K562 (cell line): Measurements from ENCODE around the gene HRNR. TPM values are rescaled to one million over a fixed set of nuclear protein-coding genes. Genes with fewer than 3 reads are reported as not detected.

ENCODE experiments used
- ATAC-seq: fragments of 200-7000 bp; cut with Tn5 transposase; 3 replicates; pipeline ENCODE4 v1.9.1; 2020; ENCODE audit warnings: moderate library complexity
- BruUV-seq: library from RNA; stranded (reverse); fragments of 400-500 nt; replicated peaks from 2 replicates; lab custom pipeline; 2021; lab: Mats Ljungman, UMichigan
- CTCF ChIA-PET: fragments of 300-600 bp; formaldehyde crosslinking; extraction: SDS; loops from one replicate; lab custom pipeline; 2021; ENCODE audit warnings: low intra/inter-chr PET ratio; lab: Yijun Ruan, JAX
- POLR2A ChIA-PET: fragments of 300-600, 350-650 bp; sonication (Branson Sonifier 250); formaldehyde crosslinking; extraction: SDS; loops from one replicate; lab custom pipeline; 2021; ENCODE audit warnings: antibody characterized with exemption, inconsistent platforms; lab: Yijun Ruan, JAX
- DNase-seq, 4 experiments: peaks; one replicate each; pipeline versions ENCODE4 v3.0.0 to v3.0.0-alpha.2; 2011 to 2018; ENCODE audit warnings: low spot score in 3 of 4, mixed read lengths in 3 of 4; ENCODE audit errors: extremely low read depth in 1 of 4
- FAIRE-seq: peaks from 2 replicates; lab custom pipeline; 2011; peaks lifted over from hg19 to GRCh38; lab: Jason Lieb, UNC
- H2AFZ ChIP-seq: 2 replicates; pipeline ENCODE4 v1.6.0; 2011; ENCODE audit warnings: low read depth, low read length, control low read depth, inconsistent platforms
- H3K27ac ChIP-seq: fragments of 200-600 bp; 3 replicates; pipeline ENCODE4 v1.8.0; 2011; ENCODE audit warnings: low read depth, mild to moderate bottlenecking, control low read depth, inconsistent platforms, low read length, moderate library complexity, mixed read lengths; ENCODE audit errors: extremely low read depth
- H3K27me3 ChIP-seq, 2 experiments: fragments of 300-600 bp in 1 of 2; 2 replicates in 1 of 2; 3 replicates in 1 of 2; pipeline versions ENCODE4 v1.6.0 to v1.8.0; 2011; ENCODE audit warnings: inconsistent platforms in 2 of 2, low read length in 2 of 2, mild to moderate bottlenecking in 1 of 2, mixed read lengths in 1 of 2, moderate library complexity in 1 of 2; ENCODE audit not compliant: control insufficient read depth in 2 of 2, insufficient read depth in 2 of 2
- H3K36me3 ChIP-seq: fragments of 300-600 bp; 3 replicates; pipeline ENCODE4 v1.8.0; 2011; ENCODE audit warnings: mild to moderate bottlenecking, low read length, inconsistent platforms; ENCODE audit not compliant: control insufficient read depth, insufficient read depth
- H3K4me1 ChIP-seq, 2 experiments: fragments of 200-600 bp in 1 of 2; replicated peaks in 1 of 2; 2 replicates in 1 of 2; 3 replicates in 1 of 2; pipeline versions ENCODE4 v1.5.1 to v1.8.0; 2011; ENCODE audit warnings: inconsistent platforms in 2 of 2, low read length in 2 of 2, mild to moderate bottlenecking in 1 of 2, mixed read lengths in 1 of 2, moderate library complexity in 1 of 2; ENCODE audit not compliant: control insufficient read depth in 2 of 2, insufficient read depth in 2 of 2
- H3K4me2 ChIP-seq: 2 replicates; pipeline ENCODE4 v1.6.1; 2011; ENCODE audit warnings: low read length, control low read depth, inconsistent platforms, mixed read lengths; ENCODE audit not compliant: insufficient read depth
- H3K4me3 ChIP-seq: fragments of 200-600 bp; sonication (generic), shearing (Covaris generic); 2 replicates; pipeline ENCODE4 v1.5.1; 2016; ENCODE audit warnings: control low read depth, inconsistent platforms
- H3K79me2 ChIP-seq: fragments of 200-600 bp; 3 replicates; pipeline ENCODE4 v1.8.0; 2011; ENCODE audit warnings: low read length, inconsistent platforms; ENCODE audit not compliant: control insufficient read depth, insufficient read depth
- H3K9ac ChIP-seq, 2 experiments: 2 replicates each; pipeline versions ENCODE4 v1.6.0 to v1.6.1; 2011; ENCODE audit warnings: low read depth in 2 of 2, low read length in 2 of 2, control low read depth in 1 of 2, inconsistent platforms in 1 of 2, mild to moderate bottlenecking in 1 of 2, mixed read lengths in 1 of 2; ENCODE audit not compliant: insufficient read depth in 1 of 2
- H3K9me1 ChIP-seq: one replicate; pipeline ENCODE4 v1.6.0; 2011; ENCODE audit warnings: inconsistent platforms, mild to moderate bottlenecking, low read length, moderate library complexity; ENCODE audit not compliant: control insufficient read depth, insufficient read depth
- H3K9me3 ChIP-seq: replicated peaks from 2 replicates; pipeline ENCODE4 v1.5.1; 2011; ENCODE audit warnings: low read depth, low read length, inconsistent platforms; ENCODE audit not compliant: control insufficient read depth, insufficient read depth
- H4K20me1 ChIP-seq: replicated peaks from 2 replicates; pipeline ENCODE4 v1.6.1; 2011; ENCODE audit warnings: low read length, inconsistent platforms, mixed read lengths; ENCODE audit not compliant: control insufficient read depth, insufficient read depth
- C11orf30 ChIP-seq: fragments of 450-650 bp; IDR thresholded peaks from 2 replicates; pipeline ENCODE4 v1.6.1; 2016; ENCODE audit warnings: low read depth, mild to moderate bottlenecking
- HCFC1 ChIP-seq: IDR thresholded peaks from 2 replicates; pipeline ENCODE4 v1.6.1; 2012; ENCODE audit warnings: low read depth, low read length, improper control_type of control experiment
- ILK ChIP-seq: fragments of 450-650 bp; IDR thresholded peaks from 2 replicates; pipeline ENCODE4 v1.6.1; 2016; ENCODE audit warnings: missing genetic modification characterization, low read depth, mild to moderate bottlenecking, missing compliant biosample characterization, moderate library complexity, borderline replicate concordance
- MAFF ChIP-seq: IDR thresholded peaks from 2 replicates; pipeline ENCODE4 v1.6.1; 2012; ENCODE audit warnings: low read length, improper control_type of control experiment
- MAFG ChIP-seq: fragments of 450-650 bp; conservative IDR thresholded peaks from 2 replicates; pipeline ENCODE4 v1.6.1; 2016; ENCODE audit warnings: missing genetic modification characterization, missing compliant biosample characterization
- MAFK ChIP-seq: IDR thresholded peaks from 2 replicates; pipeline ENCODE4 v1.6.1; 2011; ENCODE audit warnings: low read length, improper control_type of control experiment
- ZNF316 ChIP-seq: fragments of 450-650 bp; IDR thresholded peaks from 2 replicates; pipeline ENCODE4 v1.6.1; 2016
- WGBS: fragments of 100-300 bp; shearing (Covaris generic); methylation state at CpG from one replicate; pipeline ENCODE4 v1.1.6; 2016; ENCODE audit warnings: low coverage, mixed read lengths; ENCODE audit not compliant: insufficient coverage; ENCODE audit errors: missing lambda C conversion rate; 5-methylcytosine and 5-hydroxymethylcytosine counted together
- in situ Hi-C: fragments of 300-500 bp; cut with MboI; formaldehyde crosslinking; loops from 4 replicates; pipeline ENCODE4 v1.15.0; 2018; ENCODE audit warnings: inconsistent platforms, mixed read lengths
- intact Hi-C: fragments of 100-400 bp; cut with micrococcal nuclease; formaldehyde crosslinking; loops from 2 replicates; pipeline ENCODE4 v1.14.2; 2022
- polyA plus RNA-seq, 8 experiments: library from polyadenylated mRNA; depleted of rRNA in 4 of 8; stranded (reverse) in 5 of 8; unstranded in 3 of 8; fragments of >200 nt; fragmentation: Nextera tagmentation in 2 of 8; fragmentation: Illumina TruSeq in 1 of 8; extraction: Ambion mirVana in 2 of 8; extraction: Trizol in 1 of 8; gene quantifications; 2 replicates each; pipeline versions ENCODE4 v1.2.1 to v1.2.3, GENCODE V29; 2011 to 2014; ENCODE audit warnings: inconsistent platforms in 1 of 8, missing spikeins in 1 of 8
- total RNA-seq, 7 experiments: library from RNA; depleted of rRNA in 6 of 7; stranded (reverse); fragments of >200 nt in 6 of 7; fragmentation: Illumina TruSeq in 2 of 7; extraction: Trizol in 2 of 7; gene quantifications; 2 replicates each; pipeline versions ENCODE4 v1.2.1 to v1.2.3, GENCODE V29; 2011 to 2021; ENCODE audit warnings: low replicate concordance in 1 of 7
- TF ChIP-seq, protein P1 (sequence below): fragments of 250-450 bp; sonication (Bioruptor Pico); IDR thresholded peaks from 2 replicates; pipeline ENCODE4 v1.4.0; 2020; ENCODE audit warnings: mild to moderate bottlenecking, moderate library complexity

HRNR gene
- total and polyA plus RNA-seq, 9 of the 15 experiments (the other 6 are each of a cell fraction or from before 2014, with no cell fraction given) = not detected

DNA sequence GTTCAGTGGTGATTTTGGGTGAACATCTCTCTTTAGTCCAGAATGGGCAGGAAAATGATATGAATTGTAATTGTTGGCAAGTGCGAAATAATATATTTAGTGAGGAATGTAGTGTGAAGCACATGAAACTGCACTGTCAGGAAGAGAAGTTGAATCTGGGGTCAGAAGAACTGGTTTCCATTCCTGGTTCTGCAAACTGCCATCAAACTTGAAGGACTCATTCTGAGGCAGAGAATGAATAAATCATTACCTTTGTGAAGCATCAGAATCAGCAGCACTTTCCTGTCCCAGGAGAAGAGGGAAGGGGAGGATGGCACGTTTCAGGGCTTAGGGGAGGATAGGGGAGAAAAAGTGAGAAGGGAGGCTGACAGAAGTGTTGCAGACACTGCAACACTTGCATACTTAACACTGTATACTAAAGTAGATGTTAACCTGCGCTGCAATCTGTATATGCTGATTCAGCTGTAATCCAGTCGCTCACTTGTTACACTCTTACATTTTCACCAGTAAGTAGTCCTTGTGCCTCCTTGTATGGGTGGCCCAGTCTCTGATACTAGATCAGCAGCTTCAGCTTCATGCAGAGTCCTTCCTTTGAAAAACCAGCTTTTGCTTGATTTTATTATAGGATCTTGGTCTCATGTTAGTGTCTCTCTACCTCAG is 54.5 kb downstream of the HRNR start:
- POLR2A ChIA-PET = interaction anchor here (0.8 to 1.0 kb wide), 2 partner anchors 11 to 203 kb away, joined by 3 read pairs; partner anchors contain the start of gene RPTN
- no peaks in the 10 kb centered on the region for H4K20me1 ChIP-seq
- no peaks in the 10 kb centered on the region for H3K9me1 ChIP-seq
- ATAC-seq = no peak
- no peak overlapping the region for H3K27ac ChIP-seq
- no peaks in the 10 kb centered on the region for H3K4me1 ChIP-seq
- no peak overlapping the region for H3K4me3 ChIP-seq
- H3K4me2 ChIP-seq = no peak overlapping the region
- no peaks in the 10 kb centered on the region for H3K79me2 ChIP-seq
- WGBS = 0% methylated on average over 4 of the region's 4 CpGs
- CTCF ChIA-PET = no interaction called here
- intact Hi-C loops (no loop called here), in situ Hi-C loops (no loop called here)
- no peaks in the 10 kb centered on the region for H3K9me3 ChIP-seq
- DNase-seq = no peak
- H3K27me3 ChIP-seq = no peaks in the 10 kb centered on the region
- FAIRE-seq = no peak
- H3K36me3 ChIP-seq = no peaks in the 10 kb centered on the region
- BruUV-seq = no TSS peak
- H3K9ac ChIP-seq = no peak overlapping the region
- TF ChIP-seq MAFK = peak; percentile 75
- no peak for TF ChIP-seq ILK (tag)
- TF ChIP-seq C11orf30 = peak; percentile 82
- TF ChIP-seq, protein P1, sequence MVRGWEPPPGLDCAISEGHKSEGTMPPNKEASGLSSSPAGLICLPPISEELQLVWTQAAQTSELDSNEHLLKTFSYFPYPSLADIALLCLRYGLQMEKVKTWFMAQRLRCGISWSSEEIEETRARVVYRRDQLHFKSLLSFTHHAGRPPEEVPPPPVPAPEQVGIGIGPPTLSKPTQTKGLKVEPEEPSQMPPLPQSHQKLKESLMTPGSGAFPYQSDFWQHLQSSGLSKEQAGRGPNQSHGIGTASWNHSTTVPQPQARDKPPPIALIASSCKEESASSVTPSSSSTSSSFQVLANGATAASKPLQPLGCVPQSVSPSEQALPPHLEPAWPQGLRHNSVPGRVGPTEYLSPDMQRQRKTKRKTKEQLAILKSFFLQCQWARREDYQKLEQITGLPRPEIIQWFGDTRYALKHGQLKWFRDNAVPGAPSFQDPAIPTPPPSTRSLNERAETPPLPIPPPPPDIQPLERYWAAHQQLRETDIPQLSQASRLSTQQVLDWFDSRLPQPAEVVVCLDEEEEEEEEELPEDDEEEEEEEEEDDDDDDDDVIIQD (CRISPR knock-in tag) = no peak
- TF ChIP-seq ZNF316 = peak; percentile 87
- peak; percentile 79 for TF ChIP-seq MAFF
- TF ChIP-seq MAFG (tag) = peak; percentile 84
- no peak for TF ChIP-seq HCFC1
- H2AFZ ChIP-seq = no peak overlapping the region
